ENCODE results near the gene COX14. TPM values are rescaled to one million over a fixed set of nuclear protein-coding genes. Genes with fewer than 3 reads are reported as not detected.
A peak's percentile ranks its signal among the peaks of the same experiment; 100 is the strongest.

COX14 gene
- 34.3 TPM for total RNA-seq

DNA sequence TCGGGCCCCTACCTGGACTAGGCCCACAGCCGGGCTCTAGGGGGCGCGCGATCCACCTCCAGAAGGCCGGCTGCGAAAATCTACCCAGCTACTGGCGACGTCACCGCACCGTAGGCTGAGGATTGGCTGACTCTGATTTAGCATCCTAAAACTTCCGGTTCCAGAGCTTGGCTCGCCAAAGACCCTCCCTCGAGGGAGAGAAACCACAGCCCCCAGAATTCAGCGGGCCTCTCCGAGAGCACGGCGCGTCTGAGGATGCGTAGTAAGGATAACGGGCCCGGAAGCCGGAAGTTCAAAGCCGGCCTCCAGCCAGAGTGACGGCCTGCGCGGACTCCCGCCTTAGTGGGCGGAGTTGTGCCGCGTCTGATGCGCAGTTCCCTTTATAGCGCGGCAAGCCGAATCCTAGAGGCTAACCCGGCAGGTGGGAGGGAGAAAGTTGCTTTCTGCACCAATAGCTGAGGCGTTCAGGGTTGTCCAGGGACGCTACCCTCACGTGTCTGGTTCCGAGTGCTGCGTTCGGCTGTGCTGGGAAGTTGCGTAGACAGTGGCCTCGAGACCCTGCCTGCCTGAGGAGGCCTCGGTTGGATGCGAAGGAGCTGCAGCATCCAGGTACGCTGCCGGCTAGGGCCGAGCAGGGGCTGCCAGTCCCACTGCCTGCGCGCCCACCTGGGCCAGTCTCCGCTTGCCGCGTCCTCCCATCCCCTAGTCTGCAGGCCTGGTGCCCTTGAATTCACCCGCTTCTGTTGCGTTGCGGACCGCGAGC, at the start of gene COX14:
COX14 (plus strand) TSS at position 544 of the 763 bp plus-strand sequence. CDS start 7,808 bp downstream, outside the sequence.
- Histone ChIP-seq H3K4me1 (ENCODE audit: insufficient read depth, low read length) (peaks cover 36% of the 10 kb centered on the region), H3K4me3 (ENCODE audit: low read length) (peak within 1 kb of the TSS; percentile 98), H3K9me3 (ENCODE audit: low read depth, low read length) (no peaks in the 10 kb centered on the region), H3K27me3 (ENCODE audit: insufficient read depth, low read length) (no peaks in the 10 kb centered on the region)

DNA sequence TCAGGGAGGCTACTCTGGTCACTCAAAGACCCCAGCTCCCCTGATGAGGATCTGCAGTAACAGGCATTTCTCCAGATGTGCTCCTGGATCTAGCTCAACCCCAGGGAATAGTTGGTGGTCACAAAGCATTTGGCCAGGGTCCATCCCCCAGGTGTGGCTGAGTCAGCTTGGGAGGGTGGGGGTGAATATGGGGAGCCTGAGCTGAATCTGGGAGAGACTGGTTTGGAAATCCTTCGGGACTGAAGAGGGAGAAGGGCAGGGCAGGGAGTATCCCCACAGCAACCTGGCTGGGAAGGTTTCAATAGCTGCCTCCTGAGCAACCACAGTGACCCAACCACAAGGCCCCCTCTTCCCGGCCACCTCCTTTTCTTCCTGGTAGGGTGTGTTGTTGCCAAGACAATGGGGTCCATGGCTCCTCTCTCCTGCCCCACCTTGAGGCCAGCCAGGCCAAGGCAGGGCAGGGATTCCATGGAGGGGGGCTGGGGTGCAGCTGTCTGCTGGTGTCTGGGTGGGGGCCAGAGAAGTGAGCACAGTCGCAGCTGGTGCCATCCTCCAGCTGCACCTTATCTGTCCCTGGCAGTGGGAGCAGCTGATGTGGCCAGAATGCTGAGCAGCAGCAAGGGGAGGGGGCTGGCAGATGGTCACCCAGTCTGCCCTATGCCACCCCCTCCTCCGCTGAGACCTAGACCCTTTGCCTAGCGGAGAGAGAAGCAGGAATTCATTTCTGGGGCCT, 49.1 kb upstream of the COX14 start:
- Histone ChIP-seq H3K4me1 (ENCODE audit: insufficient read depth, low read length) (peaks cover 13% of the 10 kb centered on the region), H3K27me3 (ENCODE audit: insufficient read depth, low read length) (peaks cover 10% of the 10 kb centered on the region), H3K9me3 (ENCODE audit: low read depth, low read length) (no peaks in the 10 kb centered on the region), H3K4me3 (ENCODE audit: low read length) (no peak overlapping the region)

DNA sequence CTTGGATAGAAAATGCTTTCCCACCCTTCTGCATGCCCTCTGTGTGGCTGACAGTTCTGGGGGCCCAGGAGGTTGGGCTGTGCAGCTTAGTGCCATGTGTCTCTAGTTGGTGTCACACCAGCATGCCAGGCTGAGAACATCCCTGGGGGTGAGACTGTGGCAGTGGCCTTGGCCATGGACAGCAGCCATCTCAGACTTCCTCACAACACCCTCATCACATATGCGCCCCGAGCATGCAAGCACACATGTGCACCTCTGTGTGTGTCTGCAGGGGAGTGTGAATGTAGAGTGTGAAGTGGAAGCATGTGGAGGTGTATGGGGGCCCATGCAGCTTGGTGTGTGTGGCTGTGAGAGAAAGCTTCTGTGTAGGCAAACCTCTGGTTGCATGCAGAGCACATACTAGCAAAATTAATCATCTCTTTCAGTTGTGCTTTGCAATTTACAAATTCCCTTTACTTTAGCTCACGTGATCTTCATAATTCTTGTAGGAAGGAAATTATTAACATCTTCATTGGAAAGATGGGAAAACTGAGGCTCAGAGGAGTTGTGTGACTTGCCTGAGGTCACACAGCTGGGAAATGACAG, 46.2 kb upstream of the COX14 start:
- Histone ChIP-seq H3K4me3 (ENCODE audit: low read length) (no peak overlapping the region), H3K27me3 (ENCODE audit: insufficient read depth, low read length) (peaks cover 3% of the 10 kb centered on the region), H3K4me1 (ENCODE audit: insufficient read depth, low read length) (peaks cover 5% of the 10 kb centered on the region), H3K9me3 (ENCODE audit: low read depth, low read length) (no peaks in the 10 kb centered on the region)

DNA sequence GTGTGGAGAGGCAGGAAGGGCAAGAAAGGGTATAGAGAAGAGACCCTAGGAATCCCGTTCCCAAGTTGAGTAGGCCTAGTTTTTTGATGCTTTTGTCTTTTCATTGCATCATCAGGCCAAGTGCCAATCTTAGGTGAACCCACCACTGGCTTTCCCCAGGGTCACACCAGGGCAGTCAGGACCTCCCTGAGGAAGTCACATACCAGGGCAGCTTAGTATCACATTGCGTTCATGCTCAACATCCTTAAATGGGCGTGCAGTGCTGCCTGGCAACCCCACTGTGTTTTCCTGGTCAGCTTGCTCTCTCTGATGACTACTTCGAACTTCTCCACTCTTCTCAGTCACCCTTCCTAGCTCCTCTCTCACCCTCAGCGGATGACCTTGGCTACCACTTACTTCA, 45.6 kb upstream of the COX14 start:
- Histone ChIP-seq H3K9me3 (ENCODE audit: low read depth, low read length) (no peaks in the 10 kb centered on the region), H3K4me3 (ENCODE audit: low read length) (no peak overlapping the region), H3K4me1 (ENCODE audit: insufficient read depth, low read length) (peaks cover 5% of the 10 kb centered on the region), H3K27me3 (ENCODE audit: insufficient read depth, low read length) (peaks cover under 1% of the 10 kb centered on the region)

DNA sequence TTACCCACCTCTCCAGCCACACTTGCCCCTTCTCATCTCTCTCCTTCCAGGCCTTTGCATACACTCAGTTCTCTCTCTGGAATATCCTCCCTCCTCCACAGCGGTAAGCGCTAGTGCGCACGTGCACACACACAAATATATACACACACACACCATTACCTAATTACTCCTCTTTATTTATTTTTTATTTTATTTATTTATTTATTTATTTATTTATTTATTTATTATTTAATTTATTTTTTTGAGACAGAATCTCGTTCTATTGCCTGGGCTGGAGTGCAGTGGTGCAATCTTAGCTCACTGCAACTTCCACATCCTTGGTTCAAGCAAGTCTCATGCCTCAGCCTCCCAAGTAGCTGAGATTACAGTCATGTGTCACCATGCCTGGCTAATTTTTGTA, 43.0 kb upstream of the COX14 start:
- no peaks in the 10 kb centered on the region for H3K27me3 ChIP-seq (ENCODE audit: insufficient read depth, low read length)
- H3K4me3 ChIP-seq (ENCODE audit: low read length), result no peak overlapping the region
- no peaks in the 10 kb centered on the region for H3K9me3 ChIP-seq (ENCODE audit: low read depth, low read length)
- H3K4me1 ChIP-seq (ENCODE audit: insufficient read depth, low read length), result peaks cover 5% of the 10 kb centered on the region

DNA sequence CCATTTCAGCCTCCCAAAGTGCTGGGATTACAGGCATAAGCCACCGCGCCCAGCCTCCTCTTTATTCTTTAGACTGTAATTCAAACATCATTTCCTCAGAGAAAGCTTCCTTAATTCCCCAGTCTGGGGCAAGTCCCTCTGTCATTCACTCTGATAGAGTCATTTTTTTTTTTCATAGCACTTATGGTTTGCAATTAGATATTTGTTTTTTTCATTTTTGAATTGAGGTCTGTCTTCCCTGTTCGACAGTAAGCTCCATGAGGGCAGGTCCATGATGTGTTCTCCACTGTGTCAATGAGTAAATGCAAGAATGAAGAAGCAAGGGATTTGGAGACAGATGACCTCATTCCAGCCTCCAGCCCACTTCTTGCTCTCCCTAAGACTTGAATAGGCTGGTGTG, 42.5 kb upstream of the COX14 start:
- Histone ChIP-seq H3K27me3 (ENCODE audit: insufficient read depth, low read length) (no peaks in the 10 kb centered on the region), H3K4me3 (ENCODE audit: low read length) (no peak overlapping the region), H3K9me3 (ENCODE audit: low read depth, low read length) (no peaks in the 10 kb centered on the region), H3K4me1 (ENCODE audit: insufficient read depth, low read length) (peaks cover 5% of the 10 kb centered on the region)

DNA sequence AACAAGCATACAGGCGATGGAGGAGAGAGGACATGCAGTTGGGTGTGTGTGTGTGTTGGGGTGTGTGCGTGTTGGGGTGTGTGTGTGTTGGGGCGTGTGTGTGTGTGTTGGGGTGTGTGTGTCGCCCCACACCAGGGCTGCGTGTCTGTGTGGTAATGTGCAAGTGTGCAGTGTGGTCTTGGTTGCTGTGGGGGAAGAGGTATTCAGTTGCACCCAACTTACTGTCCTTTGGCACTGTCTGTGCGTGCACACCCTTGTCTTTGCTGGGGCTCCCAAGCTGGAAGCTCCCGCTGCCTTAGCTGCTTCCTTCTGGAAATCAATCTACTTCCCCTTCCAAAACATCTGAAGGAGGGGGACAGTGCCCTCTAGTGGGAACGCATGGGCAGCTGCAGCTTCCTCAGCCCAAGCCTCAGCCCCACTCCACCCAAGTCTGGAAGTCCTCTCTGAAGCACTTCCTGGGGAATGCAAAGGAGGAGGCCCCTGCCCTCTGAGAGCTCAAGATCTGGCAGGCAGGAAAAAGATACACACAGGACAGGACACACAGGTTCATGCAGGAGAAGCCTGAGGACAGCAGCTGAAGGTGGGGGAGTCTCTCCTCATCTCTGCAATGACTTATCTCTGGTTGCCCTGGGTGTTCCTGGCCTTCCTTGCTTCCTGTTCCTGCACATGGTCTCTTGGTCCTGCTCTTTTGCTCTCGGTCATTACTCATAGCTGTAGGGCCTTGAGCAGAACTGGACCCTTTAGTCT, 41.5 kb upstream of the COX14 start:
- H3K9me3 ChIP-seq (ENCODE audit: low read depth, low read length), result no peaks in the 10 kb centered on the region
- peaks cover 5% of the 10 kb centered on the region for H3K4me1 ChIP-seq (ENCODE audit: insufficient read depth, low read length)
- H3K27me3 ChIP-seq (ENCODE audit: insufficient read depth, low read length), result no peaks in the 10 kb centered on the region
- no peak overlapping the region for H3K4me3 ChIP-seq (ENCODE audit: low read length)

DNA sequence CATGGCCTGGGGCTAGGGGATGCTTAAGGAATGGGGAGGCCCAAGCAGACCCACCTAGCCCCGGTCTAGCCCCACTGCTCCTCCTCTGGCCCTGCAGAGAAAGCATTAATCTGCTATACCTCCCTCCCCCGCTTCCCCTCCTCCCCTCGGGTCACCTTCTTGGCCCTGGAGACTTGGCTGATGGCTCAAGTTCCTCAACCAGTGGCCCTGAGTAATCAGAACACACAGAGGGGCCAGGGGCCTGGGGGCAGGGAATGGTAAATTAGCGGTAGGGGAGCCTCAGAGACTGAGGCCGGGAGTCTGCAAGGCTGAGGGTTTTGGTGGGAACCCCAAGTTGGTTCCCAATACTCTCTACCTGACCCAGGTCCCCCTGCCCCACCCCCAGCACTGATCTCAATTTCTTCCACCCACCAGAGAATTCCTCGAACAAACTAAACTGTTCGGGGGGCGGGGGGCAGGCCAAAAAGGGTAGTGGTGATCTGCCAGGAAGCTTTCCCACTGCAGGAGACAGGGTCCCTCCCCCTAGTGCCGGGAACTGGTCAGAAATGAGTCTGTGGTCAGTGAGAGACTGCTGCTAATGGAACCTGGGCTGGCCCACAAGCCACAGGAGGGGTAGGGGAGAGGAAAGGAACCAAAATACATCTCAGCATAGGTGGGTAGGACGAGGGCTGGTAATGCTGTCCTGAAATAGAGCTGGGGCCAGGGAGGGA, 39.7 kb upstream of the COX14 start:
- H3K27me3 ChIP-seq (ENCODE audit: insufficient read depth, low read length), result no peaks in the 10 kb centered on the region
- H3K9me3 ChIP-seq (ENCODE audit: low read depth, low read length), result no peaks in the 10 kb centered on the region
- H3K4me1 ChIP-seq (ENCODE audit: insufficient read depth, low read length), result peaks cover 5% of the 10 kb centered on the region
- no peak overlapping the region for H3K4me3 ChIP-seq (ENCODE audit: low read length)

DNA sequence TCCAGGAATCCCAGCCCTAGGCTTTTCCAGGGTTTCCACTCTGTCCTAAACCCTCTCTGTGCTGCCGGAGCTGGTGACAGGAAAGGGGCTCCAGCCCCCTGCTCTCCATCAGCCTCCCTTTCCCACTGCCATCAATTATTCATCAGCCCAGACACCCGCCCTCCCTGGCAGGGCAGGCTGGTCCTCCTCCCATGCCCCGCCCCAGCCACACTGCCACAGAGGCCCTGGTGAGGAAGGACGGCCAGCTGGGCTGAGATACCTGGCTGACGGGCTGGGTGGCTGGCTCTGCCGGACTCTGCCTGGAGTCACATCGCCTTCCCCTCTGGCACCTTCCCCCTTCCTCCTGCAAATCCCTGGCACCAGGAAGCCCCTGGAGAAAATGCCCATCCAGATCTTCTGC, 38.8 kb upstream of the COX14 start:
- no peak overlapping the region for H3K4me3 ChIP-seq (ENCODE audit: low read length)
- no peaks in the 10 kb centered on the region for H3K9me3 ChIP-seq (ENCODE audit: low read depth, low read length)
- H3K4me1 ChIP-seq (ENCODE audit: insufficient read depth, low read length), result peaks cover 5% of the 10 kb centered on the region
- no peaks in the 10 kb centered on the region for H3K27me3 ChIP-seq (ENCODE audit: insufficient read depth, low read length)

DNA sequence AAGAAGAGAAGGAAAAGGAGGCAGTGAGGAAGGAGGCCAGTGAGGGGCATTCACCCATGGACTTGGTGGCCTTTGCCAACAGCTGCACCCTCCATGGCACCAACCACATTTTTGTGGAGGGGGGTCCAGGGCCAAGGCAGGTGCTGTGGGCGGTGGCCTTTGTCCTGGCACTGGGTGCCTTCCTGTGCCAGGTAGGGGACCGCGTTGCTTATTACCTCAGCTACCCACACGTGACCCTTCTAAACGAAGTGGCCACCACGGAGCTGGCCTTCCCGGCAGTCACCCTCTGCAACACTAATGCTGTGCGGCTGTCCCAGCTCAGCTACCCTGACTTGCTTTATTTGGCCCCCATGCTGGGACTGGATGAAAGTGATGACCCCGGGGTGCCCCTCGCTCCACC, 38.3 kb upstream of the COX14 start:
- Histone ChIP-seq H3K9me3 (ENCODE audit: low read depth, low read length) (no peaks in the 10 kb centered on the region), H3K4me1 (ENCODE audit: insufficient read depth, low read length) (peaks cover 5% of the 10 kb centered on the region), H3K4me3 (ENCODE audit: low read length) (no peak overlapping the region), H3K27me3 (ENCODE audit: insufficient read depth, low read length) (no peaks in the 10 kb centered on the region)

DNA sequence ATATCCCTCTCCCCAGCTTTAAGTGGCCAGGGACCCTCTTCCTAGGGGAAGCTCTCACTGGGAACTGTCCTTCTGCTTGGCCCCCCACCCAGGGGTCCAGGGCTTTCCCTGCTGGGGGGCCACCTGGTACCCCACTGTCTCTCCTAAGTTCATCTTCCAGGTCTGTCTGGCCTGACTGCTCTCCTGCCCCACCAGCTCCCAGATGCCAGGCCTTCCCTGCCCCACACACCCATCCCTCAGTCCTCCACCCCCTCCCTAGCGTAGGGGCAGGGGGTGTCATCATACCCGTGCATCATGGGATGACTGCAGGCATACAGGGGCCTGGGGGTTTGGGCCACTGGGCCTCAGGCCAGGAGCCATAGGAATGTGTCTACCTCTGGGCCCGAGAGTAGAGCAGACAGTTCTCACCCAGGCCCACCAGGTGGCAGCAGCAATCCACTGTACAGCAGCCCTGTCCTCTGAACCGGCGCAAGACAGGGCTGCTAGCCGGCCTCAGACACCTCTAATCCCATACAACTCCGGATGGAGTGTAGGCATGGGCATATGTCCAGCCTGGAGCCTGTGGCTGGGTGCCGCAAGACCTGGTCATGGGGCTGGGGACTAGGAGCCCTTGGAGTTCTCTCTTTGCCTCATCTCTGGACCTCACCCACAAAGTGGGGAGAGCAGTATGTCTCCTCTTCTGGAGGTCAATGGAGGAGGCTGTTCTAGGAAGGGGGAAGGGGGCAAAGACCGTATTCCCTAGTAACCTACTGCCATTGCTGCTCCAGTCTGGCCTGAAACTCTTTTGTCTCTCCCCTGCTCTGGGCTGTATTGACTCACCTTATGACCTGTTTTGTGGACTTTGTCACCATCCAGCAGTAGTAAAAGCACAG, 36.9 kb upstream of the COX14 start:
- H3K4me1 ChIP-seq (ENCODE audit: insufficient read depth, low read length), result peaks cover 3% of the 10 kb centered on the region
- H3K9me3 ChIP-seq (ENCODE audit: low read depth, low read length), result no peaks in the 10 kb centered on the region
- no peak overlapping the region for H3K4me3 ChIP-seq (ENCODE audit: low read length)
- no peaks in the 10 kb centered on the region for H3K27me3 ChIP-seq (ENCODE audit: insufficient read depth, low read length)

DNA sequence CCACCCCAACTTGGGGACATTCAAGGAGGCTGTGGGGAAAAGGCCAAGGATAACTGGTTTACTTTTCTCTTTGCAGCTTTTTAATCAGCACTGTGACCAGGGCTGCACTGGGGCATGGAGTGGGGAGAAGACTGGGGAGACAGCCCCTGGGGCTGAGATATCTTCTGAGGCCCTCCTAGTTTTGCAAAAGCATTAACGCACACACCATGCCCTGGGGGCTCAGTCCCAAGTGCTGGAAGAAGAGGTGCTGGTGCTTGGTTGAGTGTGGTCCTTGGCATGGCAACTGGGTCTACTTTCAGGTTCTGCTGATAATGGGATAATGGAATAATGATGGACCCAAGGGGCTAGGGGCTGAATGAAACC, 36.2 kb upstream of the COX14 start:
- no peaks in the 10 kb centered on the region for H3K4me1 ChIP-seq (ENCODE audit: insufficient read depth, low read length)

DNA sequence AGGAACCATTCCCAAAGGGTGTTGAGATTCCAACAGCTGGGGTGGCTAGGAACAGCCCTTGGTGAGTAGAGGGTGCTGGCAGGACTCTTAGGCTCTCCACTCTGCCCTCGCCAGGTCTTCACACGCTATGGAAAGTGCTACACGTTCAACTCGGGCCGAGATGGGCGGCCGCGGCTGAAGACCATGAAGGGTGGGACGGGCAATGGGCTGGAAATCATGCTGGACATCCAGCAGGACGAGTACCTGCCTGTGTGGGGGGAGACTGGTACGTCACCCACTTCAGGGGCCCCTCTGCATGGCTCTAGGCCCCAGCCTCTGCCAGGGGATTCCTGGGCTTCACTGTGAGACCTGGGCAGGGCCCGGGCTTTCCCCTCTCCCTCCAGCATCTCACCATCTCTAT, 34.9 kb upstream of the COX14 start:
- Histone ChIP-seq H3K27me3 (ENCODE audit: insufficient read depth, low read length) (no peaks in the 10 kb centered on the region), H3K4me1 (ENCODE audit: insufficient read depth, low read length) (no peaks in the 10 kb centered on the region), H3K9me3 (ENCODE audit: low read depth, low read length) (no peaks in the 10 kb centered on the region), H3K4me3 (ENCODE audit: low read length) (no peak overlapping the region)

More for the DNA sequence above, 36.2 kb upstream of the COX14 start:
- no peaks in the 10 kb centered on the region for H3K9me3 ChIP-seq (ENCODE audit: low read depth, low read length)
- H3K27me3 ChIP-seq (ENCODE audit: insufficient read depth, low read length), result no peaks in the 10 kb centered on the region
- H3K4me3 ChIP-seq (ENCODE audit: low read length), result no peak overlapping the region

DNA sequence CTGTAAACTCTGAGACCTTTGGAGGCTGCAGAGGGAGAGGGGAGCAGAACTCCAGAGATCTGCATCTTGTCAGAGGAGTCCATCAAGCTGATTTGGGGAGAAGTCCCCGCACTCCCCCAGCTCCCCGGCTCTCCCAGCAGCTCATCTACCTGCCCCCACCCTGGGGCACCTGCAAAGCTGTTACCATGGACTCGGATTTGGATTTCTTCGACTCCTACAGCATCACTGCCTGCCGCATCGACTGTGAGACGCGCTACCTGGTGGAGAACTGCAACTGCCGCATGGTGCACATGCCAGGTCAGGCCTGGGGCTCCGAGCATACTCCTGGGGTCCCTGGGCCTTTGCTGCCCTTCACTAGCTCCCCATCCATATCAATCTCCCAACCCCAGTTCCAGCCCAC, 33.8 kb upstream of the COX14 start:
- H3K4me1 ChIP-seq (ENCODE audit: insufficient read depth, low read length), result no peaks in the 10 kb centered on the region
- no peaks in the 10 kb centered on the region for H3K27me3 ChIP-seq (ENCODE audit: insufficient read depth, low read length)
- no peaks in the 10 kb centered on the region for H3K9me3 ChIP-seq (ENCODE audit: low read depth, low read length)
- H3K4me3 ChIP-seq (ENCODE audit: low read length), result no peak overlapping the region

Data from mononuclear cell (primary cell).